GM19397 (cell line): ENCODE measurements around the gene RFX5.
"Not testable (repeated sequence)": the region's sequence is repeated elsewhere in the genome, so short reads cannot be mapped to it uniquely, and the experiment has no call there.

ENCODE experiments used
- ATAC-seq: cut with Tn5 transposase; IDR thresholded peaks from one replicate; pipeline ENCODE4 v1.9.1; 2021; ENCODE audit warnings: mild to moderate bottlenecking, moderate library complexity; ENCODE audit not compliant: unreplicated experiment

The RFX5 gene

GRCh38 chr1:151346769-151347522, at the start of gene RFX5:
Gene RFX5, minus strand, starts transcription at chr1:151347252. Its CDS starts 932 bp downstream, at chr1:151346320.
- ATAC-seq, result peak; percentile 89

GRCh38 chr1:151396265-151396664, 49.2 kb upstream of the RFX5 start:
- ATAC-seq, result not testable (repeated sequence)

- no peak for ATAC-seq
These were observed 46.5 kb upstream of the RFX5 start for GRCh38 chr1:151393583-151393982.

DNA sequence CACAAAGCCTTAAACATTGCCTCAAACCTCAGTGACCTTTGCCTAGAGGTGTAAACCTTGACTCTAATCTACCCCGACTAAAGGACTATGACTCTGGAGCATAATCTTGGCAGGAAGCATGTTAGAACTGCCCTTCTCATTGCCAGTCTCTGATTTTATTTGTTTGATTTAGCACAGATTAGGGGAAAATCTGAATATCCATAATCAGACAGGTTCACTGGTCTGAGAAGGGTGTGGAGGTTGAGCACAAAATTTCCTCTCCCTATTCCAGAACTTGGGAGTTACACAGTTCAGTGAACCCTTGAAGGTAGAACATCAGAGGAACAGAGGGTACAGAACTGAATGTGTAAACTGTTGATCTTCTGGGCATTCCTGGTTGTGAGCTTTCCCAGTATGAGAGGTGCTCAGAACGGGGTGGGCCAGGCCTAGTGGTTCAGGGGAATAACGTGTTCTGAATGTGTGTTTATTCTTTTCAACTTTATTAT, 44.1 kb upstream of the RFX5 start:
- ATAC-seq, result no peak

- not testable (repeated sequence) for ATAC-seq
These were observed 43.4 kb upstream of the RFX5 start for GRCh38 chr1:151390221-151391078.

GRCh38 chr1:151386002-151386401, 39.0 kb upstream of the RFX5 start:
- ATAC-seq, result no peak

- no peak for ATAC-seq
These were observed 37.5 kb upstream of the RFX5 start for GRCh38 chr1:151384584-151384983.

DNA sequence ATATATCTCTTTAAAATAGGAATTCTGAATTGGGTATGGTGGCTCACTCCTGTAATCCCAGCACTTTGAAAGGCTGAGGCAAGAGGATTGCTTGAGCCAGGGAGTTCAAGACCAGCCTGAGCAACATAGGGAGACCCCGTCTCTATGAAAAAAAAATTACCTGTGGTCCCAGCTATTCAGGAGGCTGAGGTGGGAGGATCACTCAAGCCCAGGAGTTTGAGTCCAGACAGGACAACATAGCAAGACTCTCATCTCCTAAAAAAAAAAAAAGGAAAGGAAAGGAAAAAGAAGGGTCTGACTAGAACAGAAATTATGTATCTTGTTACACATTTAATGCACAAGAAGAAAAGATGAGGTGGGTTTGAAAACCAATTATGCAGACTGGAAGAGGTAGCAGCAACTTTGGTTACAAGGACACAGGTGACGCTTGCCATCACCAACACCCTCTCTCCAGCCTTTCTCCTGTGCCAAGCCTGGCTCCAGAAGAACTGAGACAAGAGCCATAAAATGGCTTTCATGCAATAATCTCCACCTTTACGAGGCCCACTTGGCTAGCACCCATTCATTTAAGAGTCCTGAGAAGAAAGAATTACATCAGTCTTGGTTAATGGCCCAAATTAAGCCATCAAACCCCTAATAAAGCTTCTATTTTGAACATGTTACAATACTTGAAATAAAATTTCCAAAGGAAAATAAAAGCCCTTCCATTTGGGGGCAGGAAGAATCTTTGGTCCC, 30.3 kb upstream of the RFX5 start:
- no peak for ATAC-seq

- ATAC-seq, result no peak
These were observed 26.1 kb upstream of the RFX5 start for GRCh38 chr1:151373196-151373595.

DNA sequence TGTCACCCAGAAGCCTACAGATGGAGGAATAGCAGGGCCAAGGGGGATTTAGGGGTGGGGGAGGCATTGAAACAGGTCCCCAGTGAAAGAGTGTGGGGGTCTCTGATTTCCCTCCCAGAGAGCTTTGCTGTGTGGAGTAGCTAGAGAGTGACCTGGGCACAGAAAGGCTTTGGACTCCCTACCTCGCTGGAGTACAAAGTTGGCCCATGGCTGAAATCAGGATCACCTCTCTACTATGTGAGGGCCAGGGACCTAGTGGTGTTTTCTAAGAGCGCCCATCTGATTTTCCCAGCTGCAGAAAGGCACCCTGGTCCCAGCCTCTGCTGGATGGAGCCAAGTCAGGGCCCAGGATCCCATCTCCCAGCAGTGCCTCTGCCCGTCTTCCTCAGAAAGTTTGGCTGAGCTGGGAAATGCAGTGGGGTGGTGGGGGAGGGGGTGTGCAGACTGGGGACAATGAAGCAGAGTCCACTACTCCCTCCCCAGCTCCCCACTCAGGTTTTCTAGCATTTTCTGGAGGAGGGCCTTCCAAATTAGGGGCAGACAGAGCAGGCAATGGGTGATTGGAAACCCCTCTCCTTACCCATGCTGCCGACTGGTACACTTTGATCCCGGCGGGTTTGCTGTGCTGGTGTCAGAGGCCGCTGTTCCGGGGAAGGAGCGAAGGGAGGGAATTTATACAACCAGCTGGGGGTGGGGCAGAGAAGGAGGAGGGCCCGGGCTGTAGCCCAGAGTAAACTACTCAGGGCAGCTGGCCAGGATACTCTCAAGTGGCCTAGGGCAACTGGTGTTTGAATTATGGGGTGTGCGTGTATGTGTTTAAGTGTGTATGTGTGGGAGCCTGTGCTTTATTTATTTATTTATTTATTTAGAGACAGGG, 25.2 kb upstream of the RFX5 start, which contains the start of gene SELENBP1:
TSS of gene SELENBP1 (minus strand) at position 648 of the 877 bp plus-strand sequence. CDS start at position 584, 64 bp downstream.
- ATAC-seq, result no peak

- ATAC-seq, result no peak
These were observed 24.5 kb upstream of the RFX5 start for GRCh38 chr1:151371370-151372057.

GRCh38 chr1:151370211-151370911, 23.3 kb upstream of the RFX5 start:
- no peak for ATAC-seq

DNA sequence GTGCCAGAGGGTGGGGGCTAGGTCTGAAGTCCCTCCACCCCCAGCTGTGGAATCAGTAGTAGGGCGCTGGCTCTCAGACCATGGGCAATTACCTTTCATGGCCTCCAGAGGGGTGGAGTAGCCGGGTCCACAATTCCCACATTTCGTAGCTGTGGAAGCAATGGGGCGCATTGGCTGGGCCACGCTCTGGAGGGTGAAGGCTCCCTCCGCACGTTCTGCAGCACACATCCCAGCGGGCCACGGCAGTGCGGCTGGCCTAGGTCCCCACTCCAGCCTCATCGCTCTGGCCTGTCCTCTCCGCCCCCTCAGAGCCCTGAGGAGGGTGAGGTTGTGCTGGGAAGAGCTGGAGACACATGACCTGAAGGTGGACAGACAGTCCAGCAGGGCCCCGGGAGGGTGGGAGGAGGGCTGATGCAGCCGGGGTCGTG, 22.6 kb upstream of the RFX5 start:
- no peak for ATAC-seq

DNA sequence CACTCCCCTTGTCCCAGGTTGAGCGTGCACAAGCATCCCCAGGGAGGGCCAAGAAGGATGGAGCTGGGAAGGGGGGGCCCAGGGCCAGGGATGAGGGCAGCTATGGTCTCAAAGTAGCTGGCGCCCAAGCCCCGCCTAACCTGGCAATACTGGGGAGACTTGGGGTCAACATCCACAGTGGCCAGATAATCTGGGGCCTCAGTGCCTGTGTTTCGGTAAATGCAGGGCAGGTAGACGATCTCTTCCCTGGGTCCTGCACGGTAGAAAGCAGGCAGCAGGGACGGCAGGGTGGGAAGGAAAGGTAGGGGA, 22.2 kb upstream of the RFX5 start:
- no peak for ATAC-seq

- ATAC-seq, result no peak
These were observed 21.6 kb upstream of the RFX5 start for GRCh38 chr1:151368393-151369301.

DNA sequence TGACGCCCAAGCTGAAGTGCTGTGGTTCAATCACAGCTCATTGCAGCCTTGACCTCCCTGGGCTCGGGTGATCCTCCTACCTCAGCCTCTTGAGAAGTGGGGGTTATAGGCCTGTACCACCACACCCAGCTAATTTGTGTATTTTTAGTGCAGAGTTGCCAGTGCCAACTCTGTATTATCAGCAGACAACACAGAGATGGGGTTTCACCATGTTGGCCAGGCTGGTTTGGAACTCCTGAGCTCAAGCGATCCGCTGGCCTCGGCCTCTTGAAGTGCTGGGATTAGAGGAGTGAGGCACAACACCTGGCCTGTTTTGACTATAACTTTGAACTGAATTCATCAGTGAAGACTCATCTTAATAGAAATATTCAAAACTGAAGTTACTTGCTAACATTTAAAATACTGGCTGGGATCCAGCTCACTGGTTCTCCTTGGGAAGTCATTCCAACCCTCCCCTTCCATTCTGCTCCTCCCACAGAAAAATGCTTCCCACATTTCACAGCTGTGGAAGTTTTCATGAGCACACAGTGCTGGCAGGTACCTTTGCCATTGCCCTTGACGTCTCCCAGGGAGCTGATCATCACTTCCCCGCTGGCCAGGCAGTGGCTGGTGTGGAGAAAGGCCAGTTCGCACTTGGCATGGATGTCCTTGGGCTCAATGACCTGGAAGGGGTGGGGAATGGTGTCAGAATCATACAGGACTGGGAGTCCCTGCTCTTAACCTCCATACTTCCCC, 20.8 kb upstream of the RFX5 start:
- no peak for ATAC-seq

DNA sequence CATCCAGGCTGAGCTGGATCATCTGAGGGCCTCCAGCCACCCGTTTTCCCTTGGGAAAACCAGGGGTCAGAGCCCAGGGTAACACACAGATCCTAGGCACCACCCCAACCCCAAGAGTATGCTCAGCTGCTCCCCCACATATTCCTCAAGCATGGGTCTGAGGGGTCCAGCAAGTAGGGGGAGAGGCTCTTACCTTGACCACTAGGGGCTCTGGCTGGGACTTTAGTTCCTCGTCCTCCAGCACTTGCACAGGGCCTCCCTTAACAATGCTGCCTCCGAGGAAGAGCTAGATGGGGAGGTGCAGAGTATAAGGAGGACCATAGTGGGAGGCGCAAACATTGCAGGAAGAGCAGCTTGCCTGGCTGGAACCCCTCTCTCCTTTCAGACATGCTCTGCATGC, 17.9 kb upstream of the RFX5 start:
- ATAC-seq, result no peak
